GM21390 (cell line): Measurements from ENCODE around the gene RFX4.

Experiments used
- ATAC-seq: cut with Tn5 transposase; IDR thresholded peaks from one replicate; pipeline ENCODE4 v1.9.1; 2021; ENCODE audit not compliant: unreplicated experiment

Gene RFX4

GRCh38 chr12:106759526-106760183 lies 176.9 kb downstream of the RFX4 start:
- ATAC-seq = peak; percentile 33

DNA sequence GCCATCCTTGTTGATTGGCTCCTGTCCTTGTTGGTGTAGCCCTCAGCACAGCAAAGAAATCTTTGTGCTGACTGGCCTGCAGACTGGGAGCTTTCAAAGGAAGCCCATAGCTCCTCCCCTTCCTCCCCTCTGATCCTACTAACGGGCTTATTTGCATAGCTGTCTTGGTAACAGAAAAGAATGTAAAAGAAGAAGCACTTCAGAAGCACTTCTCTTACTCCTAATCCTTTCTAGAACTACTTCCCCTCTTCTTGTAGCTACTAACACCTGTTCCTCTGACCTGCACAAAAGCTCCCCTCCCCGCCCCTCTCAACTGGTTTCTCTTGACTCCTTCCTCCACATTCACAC lies 177.4 kb downstream of the RFX4 start:
- peak; percentile 99 for ATAC-seq

DNA sequence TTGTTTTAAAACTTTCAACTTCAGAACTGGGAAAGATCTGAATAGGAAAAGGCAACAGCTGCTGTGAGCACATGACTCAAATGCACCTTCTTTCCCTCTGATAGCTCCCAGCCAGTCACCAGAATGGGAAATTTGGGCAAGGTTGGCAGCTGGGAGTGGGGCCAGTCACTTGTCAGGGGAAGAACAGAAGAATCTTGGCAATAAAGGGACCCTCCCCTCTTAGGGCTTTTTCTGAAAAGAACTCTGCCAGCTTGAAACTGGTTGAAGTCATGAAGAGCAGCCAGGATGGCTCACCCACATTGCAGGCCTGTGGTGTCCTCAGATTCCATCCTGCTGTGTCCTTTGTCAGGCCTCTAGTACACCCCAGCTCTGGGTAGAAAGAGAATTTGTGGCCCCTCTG lies 181.4 kb downstream of the RFX4 start:
- no peak for ATAC-seq

DNA sequence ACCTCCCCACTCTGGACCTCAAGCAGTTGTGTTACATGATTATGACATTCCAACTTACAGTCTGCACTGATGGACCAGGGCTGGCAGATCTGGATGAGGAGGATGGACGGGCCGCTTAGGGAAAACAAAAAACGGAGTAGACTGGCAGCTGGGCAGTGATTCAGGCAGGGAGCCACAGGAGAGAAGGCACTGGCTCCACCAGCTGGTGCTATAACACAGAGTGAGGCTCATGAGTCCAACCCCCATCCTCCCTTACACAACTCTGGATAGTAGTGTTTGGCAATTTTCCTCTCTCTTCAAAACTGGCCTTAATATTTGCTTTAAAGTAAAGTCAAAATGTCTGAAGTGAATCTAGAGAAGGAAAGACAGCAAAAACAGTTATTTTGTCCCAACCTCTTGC lies 181.9 kb downstream of the RFX4 start:
- ATAC-seq = no peak

DNA sequence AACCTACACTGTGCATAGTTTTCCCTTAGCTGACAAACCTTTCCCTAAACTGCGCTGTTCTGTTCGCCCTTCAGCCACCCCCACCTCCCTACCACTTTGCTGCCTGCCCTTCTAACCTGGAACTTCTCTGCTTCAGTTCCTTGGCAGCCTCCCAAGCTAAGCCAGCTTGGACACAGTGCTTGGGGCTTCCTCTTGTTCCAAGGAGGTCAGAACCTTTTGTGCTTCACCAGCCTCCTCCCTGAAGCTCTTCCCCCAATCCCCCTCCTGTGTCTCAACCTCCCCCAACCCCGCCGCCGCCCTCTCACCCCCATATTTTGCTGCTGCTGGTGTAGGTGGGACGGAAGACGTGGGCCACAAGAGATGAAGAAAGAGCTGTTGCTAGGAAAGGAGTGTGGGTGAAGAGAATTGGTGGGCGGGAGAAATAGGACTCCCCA lies 183.6 kb downstream of the RFX4 start:
- no peak for ATAC-seq

- ATAC-seq = no peak
Observed at GRCh38 chr12:106767206-106767605, 184.4 kb downstream of the RFX4 start.

DNA sequence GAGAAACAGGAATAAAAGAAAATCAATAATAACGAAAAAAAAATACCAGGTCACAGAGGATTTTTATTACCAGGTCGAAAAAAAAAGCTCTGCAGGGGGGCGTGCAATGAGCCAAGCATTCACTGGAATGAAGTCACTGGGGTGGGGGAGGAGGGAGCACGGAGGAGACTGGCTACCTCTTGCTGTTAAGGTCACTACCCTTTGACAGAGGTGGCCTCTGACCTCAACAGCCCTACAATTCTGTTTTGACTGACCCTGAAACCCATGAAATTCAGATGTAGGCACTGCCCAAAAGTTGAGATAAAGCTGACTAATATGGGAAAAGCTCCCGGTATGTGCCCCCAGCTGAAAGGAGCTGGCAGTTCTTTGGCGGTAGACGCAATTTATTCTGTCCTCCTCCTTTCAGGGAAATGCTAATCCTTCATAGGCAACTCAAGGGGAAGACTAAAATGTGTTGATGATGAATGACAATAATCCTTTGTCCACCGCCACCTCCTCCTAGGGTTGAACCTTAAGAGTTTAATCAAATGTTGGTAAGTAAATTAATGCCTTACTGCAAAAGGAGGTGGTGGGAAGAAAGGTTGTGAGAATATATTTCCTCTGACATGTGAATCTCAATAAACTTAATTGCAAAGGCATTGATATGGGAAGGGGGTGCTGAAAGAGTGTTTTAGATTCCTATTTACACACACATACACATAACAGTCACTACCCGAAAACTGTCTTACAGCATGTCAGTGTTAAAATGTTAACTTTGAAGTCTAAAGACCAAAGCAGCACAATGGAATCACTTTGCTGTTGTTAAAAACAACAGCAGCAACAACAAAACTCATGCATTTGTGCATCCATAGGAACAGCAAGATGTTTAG lies 185.4 kb downstream of the RFX4 start:
- ATAC-seq = no peak

GRCh38 chr12:106769078-106769477 lies 186.3 kb downstream of the RFX4 start:
- no peak for ATAC-seq

DNA sequence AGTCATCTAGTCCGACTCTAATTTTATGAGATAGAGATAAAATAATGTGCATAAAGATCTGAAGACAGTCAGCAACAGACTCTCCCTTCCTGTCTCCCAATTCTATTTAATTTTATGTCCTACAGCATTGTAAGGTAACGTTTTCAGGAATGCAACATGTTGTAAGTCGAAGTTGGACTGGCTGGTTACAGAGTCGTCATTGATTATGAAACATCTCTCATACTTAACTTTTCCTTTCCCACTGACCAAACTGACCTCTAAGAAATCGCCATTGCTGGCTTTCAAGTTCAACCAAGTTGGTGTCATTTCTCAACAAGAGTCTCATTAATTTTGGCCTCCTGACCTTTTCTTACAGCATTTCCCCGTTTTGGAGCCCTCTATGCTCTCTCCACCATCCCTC lies 186.7 kb downstream of the RFX4 start:
- ATAC-seq = no peak

- no peak for ATAC-seq
Observed at GRCh38 chr12:106771425-106771824, 188.6 kb downstream of the RFX4 start.

DNA sequence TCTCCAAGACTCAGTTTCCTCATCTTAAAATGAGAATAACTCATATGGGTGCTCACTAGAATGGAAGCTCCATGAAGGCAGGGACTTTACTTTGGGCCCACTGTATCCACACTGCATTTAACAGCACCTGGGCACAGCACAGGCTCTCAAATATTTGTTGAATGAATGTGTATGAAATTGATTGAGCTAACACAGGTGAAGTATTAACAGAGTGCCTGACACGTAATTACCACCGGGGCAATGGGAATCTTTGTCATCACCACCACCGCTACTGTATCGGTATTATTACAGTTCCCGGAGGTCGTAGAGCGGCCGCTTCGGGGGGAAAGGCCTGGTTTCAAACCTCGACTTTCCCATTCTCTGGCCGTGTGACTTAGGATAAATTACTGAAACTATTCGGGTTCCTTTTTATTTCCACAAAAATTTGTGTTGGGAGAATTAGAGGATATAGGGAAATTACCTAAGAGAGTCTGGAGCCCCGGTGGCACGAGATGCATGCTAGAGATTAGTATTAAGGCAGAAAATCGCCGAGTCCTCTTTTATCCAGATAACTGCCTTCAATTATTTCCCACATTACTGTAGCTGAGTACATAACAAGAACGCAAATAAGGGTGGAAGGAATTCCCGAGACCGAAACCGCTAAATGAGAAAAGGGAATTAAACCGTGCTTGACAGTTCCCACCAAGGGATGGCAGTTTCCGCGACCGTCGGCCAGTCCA lies 190.6 kb downstream of the RFX4 start:
- no peak for ATAC-seq

GRCh38 chr12:106774005-106774807 lies 191.4 kb downstream of the RFX4 start, which contains the start of gene RIC8B:
Gene RIC8B, plus strand, starts transcription at chr12:106774682. Its CDS starts 64 bp downstream, at chr12:106774746.
- peak; percentile 87 for ATAC-seq

DNA sequence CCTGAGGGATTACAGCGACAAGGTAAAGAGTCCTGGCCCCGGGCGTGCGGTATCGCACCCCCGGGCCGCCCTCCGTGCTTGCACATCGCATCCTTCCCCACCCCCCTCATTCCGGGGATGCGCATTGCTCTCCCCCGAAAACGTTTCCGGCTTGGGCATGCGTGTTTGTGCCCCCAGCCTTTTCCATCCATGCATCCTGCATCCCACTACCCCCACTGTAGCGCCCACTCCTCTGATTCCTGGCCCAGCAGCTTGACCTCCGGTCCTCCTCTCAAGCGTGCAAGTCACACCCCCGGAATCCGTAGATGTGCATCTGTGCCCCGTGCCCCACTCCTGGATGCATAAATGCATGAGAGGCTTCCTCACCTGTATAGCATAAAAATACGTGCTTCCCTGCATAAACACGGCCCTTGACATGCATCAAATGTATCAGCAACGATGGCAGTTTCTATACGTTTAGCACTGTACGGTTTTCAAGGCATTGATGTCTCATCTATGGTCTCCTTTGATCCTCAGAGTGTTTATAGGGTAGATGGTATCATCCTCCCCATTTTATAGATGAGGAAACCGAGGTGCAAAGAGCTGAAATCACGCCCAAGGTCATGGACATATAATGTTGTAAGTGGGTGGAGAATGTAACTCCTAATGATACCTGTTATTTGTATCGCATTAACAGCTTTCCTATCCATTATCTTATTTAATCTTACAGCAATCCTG lies 192.2 kb downstream of the RFX4 start:
- peak; percentile 10 for ATAC-seq

GRCh38 chr12:106776897-106777296 lies 194.1 kb downstream of the RFX4 start:
- ATAC-seq = no peak

GRCh38 chr12:106780010-106780631 lies 197.3 kb downstream of the RFX4 start:
- ATAC-seq = no peak

DNA sequence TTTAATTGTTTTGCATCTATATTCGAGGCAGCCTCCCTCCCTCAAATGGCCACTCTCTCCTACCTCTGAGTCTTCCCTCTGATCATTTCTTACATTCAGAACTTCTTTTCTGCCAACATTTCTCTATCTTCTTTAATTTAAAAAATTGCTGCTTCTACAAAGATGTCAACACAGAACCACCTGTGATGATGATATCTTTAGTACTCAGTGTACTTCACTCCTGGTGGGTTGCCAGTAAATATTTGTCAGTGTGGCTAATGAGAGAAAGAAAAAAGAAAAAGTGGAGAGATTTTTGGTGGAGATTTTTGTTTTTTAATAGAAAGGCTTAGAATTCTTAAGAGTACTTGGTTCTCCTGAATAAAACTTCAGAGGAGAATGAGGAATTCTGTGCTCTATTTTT lies 199.8 kb downstream of the RFX4 start:
- ATAC-seq = no peak

GRCh38 chr12:106783515-106783914 lies 200.7 kb downstream of the RFX4 start:
- ATAC-seq = no peak

DNA sequence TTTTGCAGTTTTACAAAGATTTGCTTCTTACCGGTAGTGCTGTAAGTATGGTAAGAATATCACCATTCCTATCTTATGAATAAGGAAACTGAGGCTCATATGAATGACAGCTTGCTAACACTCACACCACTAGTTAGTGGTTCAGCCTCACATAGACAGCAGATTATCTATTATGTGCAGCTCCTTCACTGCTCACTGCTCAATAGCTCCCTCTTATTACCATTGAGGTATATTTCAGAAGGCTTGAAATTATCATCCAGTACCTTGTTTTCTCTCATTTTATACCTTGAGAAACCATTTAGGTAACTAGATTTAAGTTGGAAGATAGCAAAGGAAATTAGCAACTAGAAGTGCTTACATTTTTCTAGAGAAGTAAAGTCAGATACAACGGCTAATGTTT lies 207.2 kb downstream of the RFX4 start:
- ATAC-seq = no peak

GRCh38 chr12:106791531-106791930 lies 208.7 kb downstream of the RFX4 start:
- no peak for ATAC-seq

GRCh38 chr12:106794369-106794768 lies 211.6 kb downstream of the RFX4 start:
- ATAC-seq = no peak
